GM19463 (cell line): ENCODE measurements around the gene ADAMTSL5.

ENCODE experiments used
- ATAC-seq: cut with Tn5 transposase; IDR thresholded peaks from one replicate; pipeline ENCODE4 v1.9.1; 2021; ENCODE audit warnings: mild to moderate bottlenecking, moderate library complexity; ENCODE audit not compliant: unreplicated experiment

The ADAMTSL5 gene

GRCh38 chr19:1468274-1468820 lies 44.5 kb downstream of the ADAMTSL5 start:
- ATAC-seq: no peak

DNA sequence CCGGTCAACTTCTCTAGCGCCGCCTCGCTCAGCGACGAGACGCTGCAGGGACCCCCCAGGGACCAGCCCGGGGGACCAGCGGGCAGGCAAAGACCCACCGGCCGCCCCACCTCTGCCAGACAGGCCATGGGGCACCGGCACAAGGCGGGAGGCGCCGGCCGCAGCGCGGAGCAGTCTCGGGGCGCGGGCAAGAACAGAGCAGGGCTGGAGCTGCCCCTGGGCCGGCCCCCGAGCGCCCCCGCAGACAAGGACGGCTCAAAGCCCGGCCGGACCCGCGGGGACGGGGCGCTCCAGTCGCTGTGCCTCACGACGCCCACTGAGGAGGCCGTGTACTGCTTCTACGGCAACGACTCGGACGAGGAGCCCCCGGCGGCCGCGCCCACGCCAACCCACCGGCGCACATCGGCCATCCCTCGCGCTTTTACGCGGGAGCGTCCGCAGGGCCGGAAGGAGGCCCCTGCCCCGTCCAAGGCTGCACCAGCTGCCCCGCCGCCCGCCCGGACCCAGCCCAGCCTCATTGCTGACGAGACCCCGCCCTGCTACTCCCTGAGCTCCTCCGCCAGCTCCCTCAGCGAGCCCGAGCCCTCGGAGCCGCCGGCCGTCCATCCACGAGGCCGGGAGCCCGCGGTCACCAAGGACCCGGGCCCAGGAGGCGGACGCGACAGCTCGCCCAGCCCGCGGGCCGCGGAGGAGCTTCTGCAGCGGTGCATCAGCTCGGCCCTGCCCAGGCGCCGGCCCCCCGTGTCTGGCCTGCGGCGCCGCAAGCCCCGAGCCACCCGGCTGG lies 45.1 kb downstream of the ADAMTSL5 start:
- ATAC-seq: no peak

GRCh38 chr19:1467215-1467489 lies 45.7 kb downstream of the ADAMTSL5 start:
- no peak for ATAC-seq

GRCh38 chr19:1466461-1467214 lies 46.2 kb downstream of the ADAMTSL5 start:
- ATAC-seq: no peak

- no peak for ATAC-seq
Measured at GRCh38 chr19:1466018-1466460, 46.8 kb downstream of the ADAMTSL5 start.

DNA sequence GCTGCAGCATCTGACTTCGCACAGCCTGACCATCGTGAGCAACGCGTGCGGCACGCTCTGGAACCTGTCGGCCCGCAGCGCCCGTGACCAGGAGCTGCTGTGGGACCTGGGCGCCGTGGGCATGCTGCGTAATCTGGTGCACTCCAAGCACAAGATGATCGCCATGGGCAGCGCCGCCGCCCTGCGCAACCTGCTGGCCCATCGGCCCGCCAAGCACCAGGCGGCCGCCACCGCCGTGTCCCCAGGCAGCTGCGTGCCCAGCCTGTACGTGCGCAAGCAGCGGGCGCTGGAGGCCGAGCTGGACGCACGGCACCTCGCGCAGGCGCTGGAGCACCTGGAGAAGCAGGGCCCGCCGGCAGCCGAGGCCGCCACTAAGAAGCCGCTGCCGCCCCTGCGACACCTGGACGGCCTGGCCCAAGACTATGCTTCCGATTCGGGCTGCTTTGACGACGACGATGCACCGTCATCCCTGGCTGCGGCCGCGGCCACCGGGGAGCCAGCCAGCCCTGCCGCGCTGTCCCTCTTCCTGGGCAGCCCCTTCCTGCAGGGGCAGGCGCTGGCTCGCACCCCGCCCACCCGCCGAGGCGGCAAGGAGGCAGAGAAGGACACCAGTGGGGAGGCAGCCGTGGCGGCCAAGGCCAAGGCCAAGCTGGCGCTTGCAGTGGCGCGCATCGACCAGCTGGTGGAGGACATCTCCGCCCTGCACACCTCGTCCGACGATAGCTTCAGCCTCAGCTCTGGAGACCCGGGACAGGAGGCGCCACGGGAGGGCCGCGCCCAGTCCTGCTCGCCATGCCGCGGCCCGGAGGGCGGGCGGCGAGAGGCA lies 47.4 kb downstream of the ADAMTSL5 start:
- no peak for ATAC-seq

DNA sequence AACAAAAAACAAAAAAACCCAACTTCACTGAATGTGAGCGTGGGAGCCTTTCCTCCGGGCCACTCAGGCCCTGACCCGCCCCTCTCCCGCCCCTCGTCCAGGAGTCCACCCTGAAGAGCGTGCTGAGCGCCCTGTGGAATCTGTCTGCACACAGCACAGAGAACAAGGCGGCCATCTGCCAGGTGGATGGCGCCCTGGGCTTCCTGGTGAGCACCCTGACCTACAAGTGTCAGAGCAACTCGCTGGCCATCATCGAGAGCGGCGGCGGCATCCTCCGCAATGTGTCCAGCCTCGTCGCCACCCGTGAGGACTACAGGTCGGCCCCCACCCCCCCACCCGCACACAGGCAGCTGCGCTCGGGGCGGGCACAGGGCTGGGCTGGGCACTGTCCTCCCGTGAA lies 51.0 kb downstream of the ADAMTSL5 start:
- no peak for ATAC-seq

GRCh38 chr19:1460033-1460995 lies 52.5 kb downstream of the ADAMTSL5 start:
- ATAC-seq: no peak

DNA sequence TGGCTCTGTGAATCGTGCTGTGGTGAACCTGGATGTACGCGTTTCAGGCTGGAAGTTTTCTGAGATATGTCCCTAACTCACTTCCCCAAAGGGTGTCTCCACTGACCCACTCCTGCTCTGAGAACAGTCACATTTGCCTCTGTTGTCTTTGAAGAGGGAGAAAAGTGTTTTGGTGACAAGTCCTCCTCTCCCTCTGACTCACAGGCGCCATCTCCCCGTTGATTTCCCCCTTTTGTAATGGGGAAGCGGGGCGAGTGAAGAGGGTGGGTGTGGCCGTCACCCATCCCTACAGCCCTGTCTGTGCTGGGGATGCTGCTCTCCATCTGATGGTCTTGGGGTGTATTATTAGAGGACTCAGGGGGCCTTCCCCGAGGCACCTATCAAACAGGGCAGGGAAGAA lies 53.3 kb downstream of the ADAMTSL5 start:
- ATAC-seq: no peak

DNA sequence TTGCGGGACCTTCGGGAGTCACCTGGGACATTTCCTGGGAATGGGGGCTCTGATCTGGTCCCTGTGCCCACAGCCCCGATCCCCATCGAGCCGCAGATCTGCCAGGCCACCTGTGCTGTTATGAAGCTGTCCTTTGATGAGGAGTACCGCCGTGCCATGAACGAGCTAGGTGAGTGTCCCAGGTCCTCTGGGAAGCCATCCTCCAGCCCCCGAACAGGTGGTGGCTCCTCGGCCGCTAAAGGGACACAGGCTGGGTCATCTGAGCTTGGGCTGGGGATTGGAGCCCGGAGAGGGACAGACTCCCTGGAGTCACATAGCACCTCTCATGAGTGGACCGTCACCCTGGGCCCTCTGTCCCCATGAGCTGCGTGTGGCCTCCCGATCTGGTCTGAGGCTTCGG lies 54.9 kb downstream of the ADAMTSL5 start:
- ATAC-seq: no peak

- ATAC-seq: no peak
Measured at GRCh38 chr19:1457031-1457739, 55.6 kb downstream of the ADAMTSL5 start.

- no peak for ATAC-seq
Measured at GRCh38 chr19:1456121-1456900, 56.5 kb downstream of the ADAMTSL5 start.

DNA sequence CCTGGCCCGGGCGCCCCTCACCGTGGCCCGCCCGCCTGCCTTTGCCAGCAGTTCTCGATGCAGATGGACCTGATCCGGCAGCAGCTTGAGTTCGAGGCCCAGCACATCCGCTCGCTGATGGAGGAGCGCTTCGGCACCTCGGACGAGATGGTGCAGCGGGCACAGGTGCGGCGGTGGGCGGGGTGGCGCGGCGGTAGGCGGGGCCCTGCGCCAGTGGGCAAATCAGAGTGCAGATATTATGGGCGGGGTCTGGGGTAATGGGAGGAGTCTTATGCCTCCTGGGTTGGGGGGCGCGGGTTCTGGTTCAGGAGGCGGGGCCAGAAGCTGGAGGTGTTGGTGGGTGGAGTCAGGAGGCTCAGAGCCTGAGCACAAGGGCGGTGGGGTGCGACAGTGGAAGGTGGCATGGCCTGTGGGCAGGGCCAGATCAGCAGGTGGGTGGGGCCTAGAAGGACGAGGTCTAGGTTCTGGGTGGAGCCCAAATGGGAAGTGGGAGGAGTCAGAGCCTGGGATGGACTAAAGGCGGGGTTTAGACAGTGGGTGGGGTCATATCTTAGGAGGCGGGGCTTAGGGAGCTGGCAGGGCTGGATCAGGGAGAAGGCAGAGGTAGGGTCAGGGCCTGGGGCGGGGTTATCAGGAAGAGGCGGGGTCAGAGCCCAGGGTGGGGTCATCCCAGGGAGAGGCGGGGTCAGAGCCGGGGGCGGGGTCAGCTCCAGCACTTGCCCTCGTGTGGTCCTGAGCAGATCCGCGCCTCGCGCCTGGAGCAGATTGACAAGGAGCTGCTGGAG lies 57.3 kb downstream of the ADAMTSL5 start:
- ATAC-seq: no peak
